HG03469 (cell line): ENCODE data around the gene HSPBP1.
"Not testable (repeated sequence)": the region's sequence is repeated elsewhere in the genome, so short reads cannot be mapped to it uniquely, and the experiment has no call there.

Experiments
- ATAC-seq: cut with Tn5 transposase; IDR thresholded peaks from one replicate; pipeline ENCODE4 v1.9.1; 2021; ENCODE audit warnings: mild to moderate bottlenecking, moderate library complexity, moderate number of reproducible peaks; ENCODE audit not compliant: unreplicated experiment

The HSPBP1 gene

DNA sequence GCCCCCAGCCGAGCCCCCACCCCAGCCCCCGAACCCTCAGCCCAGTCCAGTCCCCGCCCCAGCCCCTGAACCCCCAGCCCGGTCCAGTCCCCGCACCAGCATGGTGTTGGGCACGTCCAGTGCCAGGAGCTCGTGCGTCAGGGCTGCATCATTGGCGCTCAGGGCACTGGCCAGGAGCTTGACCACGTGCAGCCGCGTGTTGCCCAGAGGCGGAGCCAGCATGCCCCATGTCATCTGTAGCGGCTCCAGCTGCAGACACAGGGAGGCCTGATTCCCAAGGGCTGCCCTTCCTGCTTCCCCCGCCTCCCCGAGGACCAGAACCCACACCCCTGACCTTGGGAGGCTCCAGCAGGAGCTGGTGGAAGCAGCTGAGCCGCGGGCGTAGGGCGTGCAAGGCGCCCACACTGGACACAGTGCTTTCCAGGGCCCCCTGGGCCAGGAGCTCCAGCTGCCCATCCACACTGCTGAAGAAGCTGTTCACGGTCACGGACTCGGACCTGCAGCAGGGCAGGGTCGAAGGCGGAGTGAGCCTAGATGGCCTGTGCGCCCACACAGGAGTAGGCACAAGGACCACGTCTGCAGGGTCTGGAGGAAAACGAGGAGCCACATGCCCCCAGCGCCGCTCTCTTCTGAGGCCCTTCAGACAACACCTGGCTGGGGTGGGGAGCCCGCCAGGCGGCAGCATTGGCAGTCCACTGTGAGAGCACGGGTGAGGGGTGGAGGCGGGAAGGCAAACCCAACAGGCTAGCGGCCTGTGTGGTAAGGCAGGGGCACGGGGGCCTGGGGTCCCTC lies 38.6 kb downstream of the HSPBP1 start:
- no peak for ATAC-seq

DNA sequence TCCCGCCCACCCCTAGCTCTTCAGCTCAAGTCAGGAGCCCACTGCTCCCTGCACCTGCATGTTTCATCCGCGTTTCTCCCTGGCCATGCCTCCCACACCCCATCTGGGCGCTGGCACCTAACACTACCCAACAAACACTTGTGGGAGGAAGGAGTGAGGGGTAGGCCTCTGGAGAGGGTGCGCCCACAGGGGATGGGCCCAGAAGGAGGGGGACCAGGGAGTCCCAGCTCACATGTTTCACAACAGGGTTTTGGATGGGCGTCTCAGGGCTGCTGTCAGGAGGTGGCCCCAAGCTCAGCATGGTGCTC lies 39.2 kb downstream of the HSPBP1 start:
- ATAC-seq = no peak

DNA sequence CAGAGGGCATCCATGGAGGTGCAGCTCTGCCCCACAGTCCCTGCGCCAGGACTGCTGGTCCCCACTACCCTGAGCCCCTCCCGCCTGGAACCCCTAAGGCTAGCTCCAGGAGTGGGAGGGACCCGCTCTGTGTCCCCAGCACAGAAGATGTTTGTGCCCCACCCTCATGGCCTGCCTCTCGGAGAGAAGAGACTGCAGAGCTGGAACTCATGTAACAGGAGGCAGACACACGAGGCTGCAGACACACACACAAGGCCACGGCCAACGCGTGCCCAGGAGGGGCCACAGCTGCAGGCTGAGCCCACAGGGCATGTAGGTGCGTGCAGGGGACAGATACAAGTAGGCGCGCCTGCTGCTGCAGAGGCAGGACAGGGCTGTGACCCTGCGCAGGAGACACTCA lies 40.9 kb downstream of the HSPBP1 start:
- ATAC-seq = no peak

DNA sequence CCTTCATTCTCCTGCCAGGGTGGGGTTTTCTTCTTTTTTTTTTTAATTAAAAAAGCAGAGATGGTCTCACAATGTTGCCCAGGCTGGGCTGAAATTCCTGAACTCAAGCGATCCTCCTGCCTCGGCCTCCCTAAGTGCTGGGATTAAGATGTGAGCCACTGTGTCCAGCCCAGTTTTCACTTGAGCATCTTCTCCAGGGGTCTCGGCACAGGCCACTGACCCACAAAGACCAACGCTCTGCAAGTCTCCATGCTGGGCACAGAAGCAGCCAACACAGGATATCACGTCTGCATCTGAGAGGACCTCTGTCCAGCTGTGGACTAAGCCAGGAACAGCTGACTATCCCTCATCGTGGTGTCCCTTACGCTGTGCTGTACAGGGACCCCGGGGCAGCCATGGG lies 41.9 kb downstream of the HSPBP1 start:
- no peak for ATAC-seq

DNA sequence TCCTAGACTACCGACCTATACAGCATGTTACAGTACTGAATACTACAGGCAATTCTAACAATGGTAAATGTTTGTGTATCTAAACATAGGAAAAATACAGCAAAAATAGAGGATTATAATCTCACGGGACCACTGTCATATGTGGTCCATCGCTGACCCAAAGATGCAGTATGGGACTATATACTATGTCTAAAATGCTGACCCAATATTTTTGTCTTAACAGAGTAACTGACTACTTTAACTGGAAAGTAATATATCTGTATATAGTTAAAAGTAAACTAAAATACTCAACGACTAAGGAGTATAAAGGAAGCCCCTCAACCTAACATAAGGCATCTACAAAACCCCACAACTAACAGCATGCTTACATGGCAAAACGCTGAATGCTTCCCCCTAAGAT lies 46.9 kb downstream of the HSPBP1 start:
- no peak for ATAC-seq

DNA sequence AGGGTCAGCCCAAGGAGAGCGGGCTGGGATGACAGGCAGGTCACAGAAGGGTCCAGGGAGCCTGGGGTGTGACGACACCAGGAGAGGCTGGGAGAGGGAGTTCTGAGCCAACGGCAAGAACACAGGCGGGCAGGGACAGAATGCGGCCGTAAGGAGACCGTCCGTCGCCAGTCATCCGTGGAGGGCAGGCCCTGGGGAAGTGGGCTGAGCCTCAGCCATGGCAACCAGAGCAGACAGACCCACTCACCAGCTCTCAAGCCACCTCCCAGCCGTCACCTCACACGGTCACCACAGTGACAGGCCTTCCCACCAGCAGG lies 47.7 kb downstream of the HSPBP1 start:
- no peak for ATAC-seq

DNA sequence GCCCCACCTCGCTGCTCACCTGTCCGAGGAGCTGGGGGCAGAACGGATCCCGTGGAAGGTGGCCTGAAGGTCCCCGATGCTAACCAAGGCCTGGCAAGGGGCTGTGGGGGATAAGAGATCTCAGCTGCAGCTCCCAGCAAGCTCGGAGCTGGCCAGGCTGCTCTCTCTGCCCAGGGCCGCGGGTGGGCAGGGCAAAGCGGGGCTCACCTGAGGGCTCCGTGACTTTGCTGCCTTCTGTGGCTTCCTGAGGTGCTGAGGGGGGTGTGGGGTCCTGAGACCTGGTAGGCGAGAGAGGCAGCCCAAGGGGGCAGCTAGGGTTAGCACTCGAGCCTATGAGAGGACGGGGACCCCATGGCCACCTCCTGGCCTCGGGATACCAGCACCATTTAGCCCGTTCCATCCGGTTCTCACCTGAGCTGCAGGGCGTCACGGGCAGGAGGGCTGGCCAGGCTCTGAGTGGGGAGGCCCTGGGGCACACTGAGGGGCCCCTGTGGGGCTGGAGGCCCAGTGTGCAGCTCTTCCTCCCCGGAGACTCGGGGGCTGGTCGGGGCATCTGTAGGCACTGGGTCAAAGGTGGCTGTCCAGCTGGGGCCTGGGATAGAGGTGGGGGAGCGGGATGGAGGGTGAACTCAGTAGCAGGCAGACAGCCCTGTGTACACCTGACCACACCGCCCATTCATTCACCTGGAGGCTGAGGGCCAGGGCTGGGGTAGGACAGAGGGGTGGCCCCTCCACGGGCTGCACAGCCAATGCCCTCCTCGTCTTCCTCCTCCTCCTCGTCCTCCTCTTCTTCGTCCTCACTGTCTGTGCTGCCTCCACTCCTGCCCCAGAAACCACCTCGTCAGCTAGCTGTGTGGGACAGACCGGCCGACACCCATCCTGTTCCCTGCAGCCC lies 48.3 kb downstream of the HSPBP1 start:
- ATAC-seq = no peak

DNA sequence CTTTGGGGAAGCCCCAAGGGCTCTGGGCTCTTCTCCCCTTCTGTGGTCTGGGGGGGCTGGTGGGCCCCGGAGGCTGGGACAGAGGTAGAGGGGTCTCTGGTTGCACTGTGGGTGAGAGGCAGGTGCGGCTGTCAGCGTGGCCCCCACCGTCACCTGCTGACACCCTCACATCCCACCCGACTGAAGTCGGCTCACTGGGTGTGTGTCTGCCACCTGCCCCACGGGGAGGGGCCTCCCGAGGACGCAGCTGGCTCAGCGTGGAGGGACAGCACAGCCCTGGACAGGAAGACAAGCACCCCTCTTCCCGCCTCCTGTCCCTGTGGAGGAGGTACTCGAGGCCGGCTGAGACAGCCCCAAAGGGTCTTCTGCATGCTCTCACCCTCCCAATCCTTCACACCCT lies 49.1 kb downstream of the HSPBP1 start:
- ATAC-seq = no peak

DNA sequence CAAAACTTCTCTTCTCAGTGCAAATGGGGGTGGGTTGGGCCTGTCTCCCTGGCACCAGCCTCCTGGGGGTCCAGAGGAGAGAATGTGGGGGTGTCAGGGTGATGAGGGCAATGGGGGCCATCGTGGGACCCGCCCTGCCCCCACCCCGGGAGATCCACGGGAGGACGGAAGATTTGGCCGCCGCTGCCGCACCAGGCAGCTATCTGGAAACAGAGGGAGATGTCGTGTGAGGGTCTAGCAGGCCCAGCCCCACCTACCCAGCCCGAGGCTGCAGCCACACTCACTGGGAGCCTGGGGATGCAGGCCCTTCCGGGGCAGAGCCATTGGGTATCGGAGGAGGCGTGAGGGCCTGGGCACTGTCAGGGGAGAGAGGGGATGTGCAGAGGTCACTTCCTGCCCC lies 49.6 kb downstream of the HSPBP1 start:
- no peak for ATAC-seq

DNA sequence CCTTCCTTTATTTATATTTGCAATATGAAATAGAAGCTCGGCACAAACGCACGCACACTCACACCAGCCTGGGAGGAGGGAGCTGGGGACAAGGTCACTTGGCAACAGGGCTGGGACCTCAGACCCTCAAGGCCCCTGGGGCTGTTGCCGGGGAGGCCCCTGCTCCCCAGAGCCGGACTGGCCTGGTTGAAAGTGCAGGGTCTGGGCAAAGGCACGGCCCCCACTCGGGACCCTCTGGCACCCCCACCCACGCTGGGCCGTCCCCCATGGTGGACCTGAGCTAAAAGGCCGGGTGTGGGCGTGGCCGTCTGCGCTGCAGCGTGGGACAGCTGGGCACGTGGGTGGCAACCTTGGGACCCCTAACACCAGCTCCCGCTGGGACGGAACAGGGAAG lies 50.1 kb downstream of the HSPBP1 start:
- ATAC-seq = no peak

DNA sequence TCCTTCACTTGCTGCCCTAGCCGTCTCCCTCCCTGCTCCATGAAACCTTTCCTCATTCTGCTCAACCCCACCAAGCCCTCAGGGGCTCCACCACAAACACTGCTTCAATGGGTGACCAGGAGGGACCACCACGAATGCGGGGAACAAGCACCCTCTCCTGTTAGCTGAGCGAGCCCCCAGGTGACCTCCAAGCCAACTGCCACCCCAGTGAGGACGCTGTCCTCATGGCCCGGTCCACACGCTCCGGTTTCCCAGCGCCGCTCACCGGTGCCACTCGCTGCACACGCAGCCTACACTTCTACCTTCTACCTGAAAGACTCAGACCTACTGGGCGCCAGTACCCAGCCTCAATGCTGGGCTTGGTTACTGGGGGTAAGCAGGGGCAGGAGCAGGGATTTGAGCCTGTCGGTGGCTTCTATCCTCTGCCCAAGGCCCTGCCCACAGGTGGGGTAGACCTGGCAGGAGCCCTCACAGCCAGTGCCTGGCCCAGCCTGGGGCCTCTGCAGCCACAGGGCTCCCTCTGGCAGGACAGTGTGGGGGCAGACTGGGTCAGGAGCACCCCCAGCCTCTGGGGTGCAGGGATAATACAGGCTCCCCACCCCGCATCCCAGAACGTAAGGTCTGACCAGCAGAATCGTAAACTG lies 50.6 kb downstream of the HSPBP1 start:
- no peak for ATAC-seq

DNA sequence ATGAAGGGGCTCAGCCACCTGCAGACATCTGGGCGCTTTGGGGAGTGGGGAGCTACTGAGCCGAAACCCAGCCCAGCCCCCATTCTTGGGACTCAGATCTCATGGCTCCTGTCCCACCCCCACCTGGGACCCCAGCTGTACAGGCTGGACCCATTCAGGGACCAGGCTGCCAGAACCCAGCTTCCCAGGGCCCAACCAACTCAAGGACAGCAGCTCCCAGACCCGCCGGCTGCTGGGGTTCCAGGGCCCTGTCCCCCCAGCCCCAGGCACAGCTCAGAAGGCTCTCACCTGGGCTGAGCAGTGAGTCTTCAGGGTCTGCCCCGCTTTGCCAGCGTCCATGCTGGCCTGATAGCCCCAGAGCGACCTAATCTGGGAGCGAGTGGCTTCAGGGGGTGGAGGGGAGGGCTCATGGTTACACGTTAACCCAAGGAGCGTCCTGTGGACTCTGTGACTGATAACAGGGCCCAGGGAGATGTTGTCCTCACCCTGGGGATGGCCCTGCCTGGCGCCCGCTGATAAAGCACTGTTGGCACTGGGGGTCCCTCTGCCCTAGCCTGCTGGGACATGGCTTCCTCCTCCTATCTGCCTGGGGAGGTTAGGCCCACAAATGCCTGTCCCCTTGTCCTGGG lies 51.4 kb downstream of the HSPBP1 start, which contains the start of gene TMEM86B:
TSS of gene TMEM86B (minus strand) at position 361 of the 629 bp plus-strand sequence. CDS start at position 339, 22 bp downstream.
- no peak for ATAC-seq

DNA sequence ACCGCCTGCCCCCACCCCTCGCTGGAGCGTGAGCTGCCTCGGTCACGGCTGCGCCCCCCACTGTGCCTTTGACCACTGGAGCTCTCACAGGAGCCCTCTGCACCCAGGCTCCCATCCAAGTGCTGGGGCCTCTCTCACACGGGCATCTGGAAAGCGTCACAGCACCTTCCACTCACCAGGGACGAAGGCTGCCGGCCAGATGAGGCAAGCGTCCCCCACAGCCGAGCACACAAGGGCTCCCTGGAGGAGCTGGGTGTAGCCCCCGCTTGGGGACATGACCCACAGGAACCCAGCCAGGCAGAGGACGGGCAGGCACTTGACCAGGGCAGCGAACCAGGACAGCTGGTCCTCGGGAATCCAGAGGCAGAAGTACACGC lies 51.9 kb downstream of the HSPBP1 start:
- ATAC-seq = no peak

DNA sequence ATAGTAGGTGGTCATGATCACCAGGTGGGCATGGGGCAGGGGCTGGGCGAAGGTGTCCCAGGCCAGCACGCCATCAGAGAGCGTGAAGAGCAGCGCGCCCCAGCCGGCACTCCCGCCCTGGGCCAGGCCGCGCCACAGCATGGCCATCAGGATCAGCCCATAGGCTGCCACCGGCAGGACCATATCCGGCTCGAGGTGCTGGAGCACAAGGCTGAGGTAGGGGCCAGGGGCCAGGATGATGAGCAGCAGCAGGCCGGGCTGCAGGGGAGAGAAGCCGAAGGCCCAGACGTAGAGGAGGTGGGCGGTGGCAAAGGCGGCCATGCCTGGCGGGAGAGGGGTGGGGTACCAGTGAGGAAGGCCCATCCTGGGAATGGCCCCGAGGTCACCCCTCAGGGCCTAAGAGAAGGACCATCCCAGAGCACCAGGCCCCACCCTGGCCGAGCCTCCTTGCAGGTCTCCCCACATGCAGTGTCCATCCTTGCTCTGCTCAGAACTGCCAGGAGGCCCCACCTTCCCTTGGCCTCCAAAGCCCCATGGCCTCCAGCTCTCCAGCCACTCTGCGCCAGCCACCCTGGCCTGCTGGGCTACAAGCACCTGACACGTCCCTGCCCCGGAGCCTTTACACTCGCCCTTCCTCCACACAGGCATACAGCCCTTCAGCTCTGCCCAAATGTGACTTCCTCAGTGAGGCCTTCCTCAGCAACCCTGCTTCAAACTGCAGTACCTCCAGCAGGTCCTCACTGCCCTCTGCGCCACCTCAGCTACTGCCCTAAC lies 52.5 kb downstream of the HSPBP1 start:
- no peak for ATAC-seq

DNA sequence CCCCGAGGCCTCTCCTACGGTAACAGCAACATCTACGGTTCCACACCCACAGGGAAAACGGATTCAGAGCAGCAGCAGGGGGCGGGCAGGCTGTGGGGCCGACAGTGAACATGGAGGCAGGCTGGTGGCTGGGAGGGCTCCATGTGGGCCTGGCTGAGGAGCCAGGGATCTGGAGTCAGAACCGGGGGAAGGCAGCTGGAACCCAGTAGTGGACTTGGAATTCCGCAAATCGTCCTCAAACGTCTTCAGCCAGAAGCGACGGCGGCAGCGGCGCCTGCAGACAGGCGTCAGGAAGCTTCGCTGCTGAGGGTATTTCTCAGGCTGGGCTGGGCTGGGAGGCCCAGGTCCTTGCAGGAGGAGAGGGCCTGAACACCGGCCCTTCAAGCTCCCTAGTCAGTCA lies 53.1 kb downstream of the HSPBP1 start:
- ATAC-seq = no peak

DNA sequence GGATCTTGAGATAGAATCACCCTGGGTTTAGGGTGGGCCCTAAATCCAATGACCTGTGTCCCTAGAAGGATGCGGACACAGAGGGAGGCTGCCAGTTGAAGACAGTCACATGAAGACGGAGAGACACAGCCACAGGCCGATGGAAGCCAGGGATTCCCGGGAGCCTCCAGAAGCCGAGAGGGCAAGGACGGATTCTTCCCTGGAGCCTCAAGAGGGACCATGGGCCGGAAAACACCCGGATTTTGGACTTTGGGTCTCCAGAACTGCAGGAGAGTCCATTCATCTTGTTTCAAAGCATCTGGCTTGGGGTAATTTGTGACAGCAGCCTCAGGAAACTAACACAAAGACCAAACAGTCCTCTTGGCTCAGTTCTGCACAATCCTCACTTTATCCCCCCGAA lies 53.6 kb downstream of the HSPBP1 start:
- no peak for ATAC-seq

DNA sequence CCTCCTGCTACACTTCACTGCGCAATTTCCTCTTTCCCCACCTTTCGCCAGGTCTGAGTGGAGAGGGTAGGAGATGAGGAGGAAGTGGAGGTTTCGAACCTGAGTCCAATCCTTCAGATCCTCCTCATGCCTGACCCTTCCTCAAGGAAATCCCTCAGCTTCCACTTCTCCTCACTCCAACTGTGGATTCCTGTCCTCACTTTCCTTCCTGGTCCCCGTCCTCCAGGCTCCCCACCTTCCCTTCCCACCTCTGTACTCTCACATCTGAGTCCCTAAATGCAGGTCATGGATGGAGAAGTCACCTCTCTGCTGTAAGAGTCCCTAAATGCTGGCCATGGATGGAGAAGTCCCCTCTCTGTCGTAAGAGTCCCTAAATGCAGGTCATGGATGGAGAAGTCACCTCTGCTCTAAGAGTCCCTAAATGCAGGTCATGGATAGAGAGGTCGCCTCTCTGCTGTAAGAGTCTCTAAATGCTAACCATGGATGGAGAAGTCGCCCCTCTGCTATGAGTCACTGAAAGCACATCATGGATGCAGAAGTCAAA lies 54.4 kb downstream of the HSPBP1 start:
- ATAC-seq = no peak

DNA sequence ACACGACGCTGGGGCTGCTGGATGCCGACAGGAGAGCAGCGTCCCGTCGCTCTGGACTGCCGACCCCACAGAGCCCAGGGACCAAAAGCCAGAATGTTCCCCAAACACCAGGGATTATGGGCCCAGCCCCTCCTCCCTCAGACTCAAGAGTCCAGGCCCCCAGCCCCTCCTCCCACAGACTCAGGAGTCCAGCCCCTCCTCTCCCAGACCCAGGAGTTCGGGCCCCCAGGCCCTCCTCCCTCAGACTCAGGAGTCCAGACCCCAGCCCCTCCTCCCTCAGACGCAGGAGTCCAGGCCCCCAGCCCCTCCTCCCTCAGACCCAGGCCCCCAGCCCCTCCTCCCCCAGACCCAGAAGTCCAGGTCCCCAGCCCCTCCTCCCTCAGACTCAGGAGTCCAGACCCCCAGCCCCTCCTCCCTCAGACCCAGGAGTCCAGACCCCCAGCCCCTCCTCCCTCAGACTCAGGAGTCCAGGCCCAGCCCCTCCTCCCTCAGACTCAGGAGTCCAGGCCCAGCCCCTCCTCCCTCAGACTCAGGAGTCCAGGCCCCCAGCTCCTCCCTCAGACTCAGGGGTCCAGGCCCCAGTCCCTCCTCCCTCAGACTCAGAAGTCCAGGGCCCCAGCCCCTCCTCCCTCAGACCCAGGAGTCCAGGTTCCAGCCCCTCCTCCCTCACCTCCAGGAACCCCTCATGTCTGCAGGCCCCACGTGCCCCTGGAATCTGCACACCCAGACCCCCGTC lies 55.1 kb downstream of the HSPBP1 start:
- not testable (repeated sequence) for ATAC-seq

DNA sequence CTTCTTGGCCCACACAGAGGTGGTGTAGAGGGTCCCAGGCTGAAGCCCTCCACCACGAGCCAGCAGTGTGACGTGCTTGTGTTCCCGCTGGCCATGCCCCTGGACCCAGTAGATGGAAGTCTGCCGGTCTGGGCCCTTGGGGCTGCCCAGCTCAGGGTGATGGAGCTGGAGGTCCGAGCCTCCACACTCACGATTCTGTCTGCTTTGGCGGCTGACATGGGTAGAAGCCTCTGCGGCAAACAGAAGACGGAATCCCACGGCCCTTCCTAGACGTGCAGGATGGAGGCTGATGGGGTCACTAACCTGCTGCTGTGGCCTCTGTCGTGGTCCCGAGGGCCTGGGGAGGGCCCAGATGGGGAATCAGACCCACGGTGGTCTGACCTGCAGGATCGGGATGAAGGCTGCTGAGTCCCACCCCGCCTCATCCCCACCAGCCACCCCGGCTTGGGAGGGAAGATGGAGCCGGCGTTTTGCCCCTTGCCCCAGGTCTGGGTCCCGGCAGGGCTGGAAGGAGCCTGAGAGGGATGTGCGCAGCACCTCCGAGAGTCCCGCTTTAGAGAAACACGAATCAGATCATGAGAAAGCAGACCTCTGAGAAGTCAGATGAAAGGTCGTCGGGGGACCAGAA lies 55.8 kb downstream of the HSPBP1 start:
- ATAC-seq = no peak
